GM21447 (cell line): Measurements from ENCODE around the gene RBP5.

Experiments used
- ATAC-seq: cut with Tn5 transposase; IDR thresholded peaks from one replicate; pipeline ENCODE4 v1.9.1; 2021; ENCODE audit not compliant: unreplicated experiment

The RBP5 gene

GRCh38 chr12:7076493-7076892 lies 52.2 kb downstream of the RBP5 start:
- no peak for ATAC-seq

GRCh38 chr12:7075939-7076338 lies 52.8 kb downstream of the RBP5 start:
- no peak for ATAC-seq

GRCh38 chr12:7075518-7075917 lies 53.2 kb downstream of the RBP5 start:
- no peak for ATAC-seq

GRCh38 chr12:7073946-7074345 lies 54.7 kb downstream of the RBP5 start:
- ATAC-seq: no peak
